ENCODE measurements around the gene LY6G5B. TPM values are rescaled to one million over a fixed set of nuclear protein-coding genes. Genes with fewer than 3 reads are reported as not detected.

LY6G5B gene
- total RNA-seq, 1 donor from 2014 or later = 8.1 TPM

- DNase-seq (ENCODE audit: low spot score) = no peak
Observed at GRCh38 chr6:31663126-31663960, 6.4 kb upstream of the LY6G5B start.

- DNase-seq (ENCODE audit: low spot score) = no peak
Observed at GRCh38 chr6:31663961-31664789, 5.6 kb upstream of the LY6G5B start.

GRCh38 chr6:31664790-31665500 is 4.8 kb upstream of the LY6G5B start, which contains the start of gene GPANK1:
Gene GPANK1, minus strand, starts transcription at chr6:31664997. Its CDS starts 519 bp downstream, at chr6:31664478.
- DNase-seq (ENCODE audit: low spot score) = peak; percentile 95

GRCh38 chr6:31665501-31666336 is 4.1 kb upstream of the LY6G5B start, which contains the start of gene CSNK2B:
Gene CSNK2B, plus strand, starts transcription at chr6:31666080. Its CDS starts 752 bp downstream, at chr6:31666832.
- DNase-seq (ENCODE audit: low spot score) = peak; percentile 98

- DNase-seq (ENCODE audit: low spot score) = no peak
Observed at GRCh38 chr6:31666337-31666965, 3.3 kb upstream of the LY6G5B start.

GRCh38 chr6:31676322-31676903 is 6.6 kb downstream of the LY6G5B start:
- DNase-seq (ENCODE audit: low spot score) = no peak

- no peak for DNase-seq (ENCODE audit: low spot score)
Observed at GRCh38 chr6:31676904-31677303, 7.1 kb downstream of the LY6G5B start.

GRCh38 chr6:31677955-31678354 is 8.2 kb downstream of the LY6G5B start:
- no peak for DNase-seq (ENCODE audit: low spot score)

- DNase-seq (ENCODE audit: low spot score) = peak; percentile 85
Observed at GRCh38 chr6:31680226-31681134, 10.7 kb downstream of the LY6G5B start, which contains the start of gene LY6G5C. Gene LY6G5C, minus strand, starts transcription at chr6:31681067. Its CDS starts 694 bp downstream, at chr6:31680373.

- no peak for DNase-seq (ENCODE audit: low spot score)
Observed at GRCh38 chr6:31681135-31681671, 11.4 kb downstream of the LY6G5B start.

GRCh38 chr6:31683591-31683990 is 13.8 kb downstream of the LY6G5B start:
- no peak for DNase-seq (ENCODE audit: low spot score)

- DNase-seq (ENCODE audit: low spot score) = no peak
Observed at GRCh38 chr6:31686483-31686882, 16.7 kb downstream of the LY6G5B start.

- DNase-seq (ENCODE audit: low spot score) = no peak
Observed at GRCh38 chr6:31687321-31687720, 17.5 kb downstream of the LY6G5B start.

- DNase-seq (ENCODE audit: low spot score) = no peak
Observed at GRCh38 chr6:31687860-31688693, 18.3 kb downstream of the LY6G5B start.

GRCh38 chr6:31689249-31690110 is 19.7 kb downstream of the LY6G5B start:
- no peak for DNase-seq (ENCODE audit: low spot score)

GRCh38 chr6:31690231-31691077 is 20.7 kb downstream of the LY6G5B start:
- peak; percentile 36 for DNase-seq (ENCODE audit: low spot score)

Measured in mucosa of gallbladder (tissue), 1 donor.